Loucy (cell line): Measurements from ENCODE around the gene PHLDB1.

ENCODE experiments used
- CTCF ChIP-seq: fragments of 200-600 bp; sonication (generic); conservative IDR thresholded peaks from 2 replicates; pipeline ENCODE4 v1.5.1; 2014; ENCODE audit warnings: mild to moderate bottlenecking, antibody characterized with exemption, low read length
- EZH2phosphoT487 ChIP-seq: fragments of 200-600 bp; IDR thresholded peaks from 2 replicates; pipeline ENCODE4 v1.6.1; 2018; ENCODE audit warnings: antibody characterized with exemption, mild to moderate bottlenecking, moderate library complexity, borderline replicate concordance

- TF ChIP-seq CTCF, result no peak
- TF ChIP-seq EZH2phosphoT487, result no peak
Measured at GRCh38 chr11:118689503-118689851, 82.1 kb downstream of the PHLDB1 start.
